Activated T-cell treated with anti-CD3 and anti-CD28 coated beads, Interleukin-2, amount 50 U/mL, for 24 hours (primary cell): ENCODE data around the gene TLCD2.
"Not testable (repeated sequence)": the region's sequence is repeated elsewhere in the genome, so short reads cannot be mapped to it uniquely, and the experiment has no call there.

Experiments
- DNase-seq: peaks from one replicate; pipeline ENCODE4 v3.0.0-alpha.2; 2020
- H3K27ac Mint-ChIP-seq: 2 replicates; pipeline ENCODE4 v1.8.0; 2020; ENCODE audit warnings: mild to moderate bottlenecking, mixed read lengths
- H3K27me3 Mint-ChIP-seq: 2 replicates; pipeline ENCODE4 v1.8.0; 2020; ENCODE audit warnings: mixed read lengths
- H3K36me3 Mint-ChIP-seq: 2 replicates; pipeline ENCODE4 v1.8.0; 2020; ENCODE audit warnings: low read depth, mixed read lengths
- H3K4me1 Mint-ChIP-seq: 2 replicates; pipeline ENCODE4 v1.8.0; 2020; ENCODE audit warnings: low read depth, mixed read lengths
- H3K4me3 Mint-ChIP-seq: 2 replicates; pipeline ENCODE4 v1.8.0; 2020; ENCODE audit warnings: mild to moderate bottlenecking, moderate library complexity, mixed read lengths
- H3K9me3 Mint-ChIP-seq: 2 replicates; pipeline ENCODE4 v1.8.0; 2020; ENCODE audit warnings: mixed read lengths

TLCD2 gene

DNA sequence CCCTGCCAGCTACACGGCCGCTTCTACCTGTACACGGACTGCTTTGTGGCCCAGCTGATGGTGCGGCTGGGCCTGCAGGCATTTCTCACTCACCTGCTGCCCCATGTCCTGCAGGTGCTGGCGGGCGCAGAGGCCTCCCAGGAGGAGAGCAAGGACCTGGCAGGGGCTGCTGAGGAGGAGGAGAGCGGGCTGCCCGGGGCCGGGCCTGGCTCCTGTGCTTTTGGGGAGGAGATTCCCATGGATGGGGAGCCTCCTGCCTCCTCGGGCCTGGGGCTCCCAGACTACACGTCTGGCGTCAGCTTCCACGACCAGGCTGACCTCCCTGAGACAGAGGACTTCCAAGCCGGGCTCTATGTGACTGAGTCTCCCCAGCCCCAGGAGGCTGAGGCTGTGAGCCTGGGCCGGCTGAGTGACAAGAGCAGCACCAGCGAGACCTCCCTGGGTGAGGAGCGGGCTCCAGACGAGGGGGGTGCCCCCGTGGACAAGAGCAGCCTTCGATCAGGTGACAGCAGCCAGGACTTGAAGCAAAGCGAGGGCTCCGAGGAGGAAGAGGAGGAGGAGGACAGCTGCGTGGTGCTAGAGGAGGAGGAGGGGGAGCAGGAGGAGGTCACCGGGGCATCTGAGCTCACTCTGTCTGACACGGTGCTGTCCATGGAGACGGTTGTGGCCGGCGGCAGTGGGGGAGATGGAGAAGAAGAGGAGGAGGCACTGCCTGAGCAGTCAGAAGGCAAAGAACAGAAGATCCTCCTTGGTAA is 17.9 kb upstream of the TLCD2 start:
- H3K36me3 Mint-ChIP-seq, result peaks cover 46% of the 10 kb centered on the region
- DNase-seq, result no peak
- H3K27ac Mint-ChIP-seq, result no peak overlapping the region
- no peak overlapping the region for H3K4me3 Mint-ChIP-seq
- peaks cover 39% of the 10 kb centered on the region for H3K4me1 Mint-ChIP-seq
- no peaks in the 10 kb centered on the region for H3K27me3 Mint-ChIP-seq
- H3K9me3 Mint-ChIP-seq, result no peaks in the 10 kb centered on the region

DNA sequence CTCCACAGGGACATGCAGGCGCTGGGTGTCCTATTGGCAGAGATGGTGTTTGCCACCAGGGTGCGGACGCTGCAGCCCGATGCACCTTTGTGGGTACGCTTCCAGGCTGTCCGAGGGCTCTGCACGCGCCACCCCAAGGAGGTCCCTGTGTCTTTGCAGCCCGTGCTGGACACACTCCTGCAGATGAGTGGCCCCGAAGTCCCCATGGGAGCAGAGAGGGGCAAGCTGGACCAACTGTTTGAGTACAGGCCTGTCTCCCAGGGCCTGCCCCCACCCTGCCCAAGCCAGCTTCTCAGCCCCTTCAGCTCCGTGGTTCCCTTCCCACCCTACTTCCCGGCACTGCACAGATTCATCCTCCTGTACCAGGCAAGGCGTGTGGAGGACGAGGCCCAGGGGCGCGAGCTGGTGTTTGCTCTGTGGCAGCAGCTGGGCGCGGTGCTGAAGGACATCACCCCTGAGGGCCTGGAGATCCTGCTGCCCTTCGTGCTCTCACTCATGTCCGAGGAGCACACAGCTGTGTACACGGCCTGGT is 17.1 kb upstream of the TLCD2 start:
- H3K27me3 Mint-ChIP-seq, result no peaks in the 10 kb centered on the region
- H3K9me3 Mint-ChIP-seq, result no peaks in the 10 kb centered on the region
- H3K36me3 Mint-ChIP-seq, result peaks cover 44% of the 10 kb centered on the region
- H3K27ac Mint-ChIP-seq, result no peak overlapping the region
- no peak overlapping the region for H3K4me3 Mint-ChIP-seq
- H3K4me1 Mint-ChIP-seq, result peaks cover 44% of the 10 kb centered on the region
- no peak for DNase-seq

DNA sequence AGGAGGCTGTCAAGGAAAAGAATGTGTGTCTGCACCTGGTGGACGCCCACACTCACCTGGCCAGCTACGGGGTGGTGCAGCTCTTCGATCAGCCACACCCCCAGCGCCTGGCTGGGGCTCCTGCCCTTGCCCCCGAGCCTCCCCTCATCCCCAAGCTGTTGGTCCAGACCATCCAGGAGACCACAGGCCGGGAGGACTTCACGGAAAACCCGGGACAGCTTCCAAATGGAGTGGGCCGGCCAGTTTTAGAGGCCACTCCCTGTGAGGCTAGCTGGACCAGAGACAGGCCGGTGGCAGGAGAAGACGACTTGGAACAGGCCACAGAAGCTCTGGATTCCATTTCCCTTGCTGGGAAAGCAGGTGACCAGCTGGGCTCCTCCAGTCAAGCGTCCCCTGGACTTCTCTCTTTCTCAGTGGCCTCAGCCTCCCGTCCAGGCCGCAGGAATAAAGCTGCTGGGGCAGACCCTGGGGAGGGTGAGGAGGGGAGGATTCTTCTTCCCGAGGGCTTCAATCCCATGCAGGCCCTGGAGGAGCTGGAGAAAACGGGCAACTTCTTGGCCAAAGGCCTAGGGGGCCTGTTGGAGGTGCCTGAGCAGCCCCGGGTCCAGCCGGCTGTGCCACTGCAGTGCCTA is 16.6 kb upstream of the TLCD2 start:
- H3K4me3 Mint-ChIP-seq, result no peak overlapping the region
- H3K27ac Mint-ChIP-seq, result no peak overlapping the region
- peaks cover 44% of the 10 kb centered on the region for H3K4me1 Mint-ChIP-seq
- no peak for DNase-seq
- no peaks in the 10 kb centered on the region for H3K9me3 Mint-ChIP-seq
- peaks cover 42% of the 10 kb centered on the region for H3K36me3 Mint-ChIP-seq
- H3K27me3 Mint-ChIP-seq, result no peaks in the 10 kb centered on the region

DNA sequence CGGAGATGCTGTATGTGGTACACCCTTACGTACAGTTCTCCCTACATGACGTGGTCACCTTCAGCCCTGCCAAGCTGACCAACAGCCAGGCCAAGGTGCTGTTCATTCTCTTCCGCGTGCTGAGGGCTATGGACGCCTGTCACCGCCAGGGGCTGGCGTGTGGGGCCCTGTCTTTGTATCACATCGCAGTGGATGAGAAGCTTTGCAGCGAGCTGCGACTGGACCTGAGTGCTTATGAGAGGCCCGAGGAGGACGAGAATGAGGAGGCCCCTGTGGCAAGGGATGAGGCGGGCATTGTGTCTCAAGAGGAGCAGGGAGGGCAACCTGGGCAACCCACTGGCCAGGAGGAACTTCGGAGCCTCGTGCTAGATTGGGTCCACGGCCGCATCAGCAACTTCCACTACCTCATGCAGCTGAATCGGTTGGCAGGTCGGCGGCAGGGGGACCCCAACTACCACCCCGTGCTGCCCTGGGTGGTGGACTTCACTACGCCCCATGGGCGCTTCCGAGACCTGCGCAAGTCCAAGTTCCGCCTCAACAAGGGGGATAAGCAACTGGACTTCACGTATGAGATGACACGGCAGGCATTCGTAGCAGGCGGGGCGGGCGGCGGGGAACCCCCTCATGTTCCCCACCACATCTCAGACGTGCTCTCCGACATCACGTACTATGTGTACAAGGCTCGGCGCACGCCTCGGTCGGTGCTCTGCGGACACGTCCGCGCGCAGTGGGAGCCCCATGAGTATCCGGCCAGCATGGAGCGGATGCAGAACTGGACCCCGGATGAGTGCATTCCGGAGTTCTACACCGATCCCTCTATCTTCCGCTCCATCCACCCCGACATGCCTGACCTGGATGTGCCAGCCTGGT is 15.7 kb upstream of the TLCD2 start:
- peak overlapping the region; percentile 80 for H3K27ac Mint-ChIP-seq
- H3K27me3 Mint-ChIP-seq, result no peaks in the 10 kb centered on the region

DNA sequence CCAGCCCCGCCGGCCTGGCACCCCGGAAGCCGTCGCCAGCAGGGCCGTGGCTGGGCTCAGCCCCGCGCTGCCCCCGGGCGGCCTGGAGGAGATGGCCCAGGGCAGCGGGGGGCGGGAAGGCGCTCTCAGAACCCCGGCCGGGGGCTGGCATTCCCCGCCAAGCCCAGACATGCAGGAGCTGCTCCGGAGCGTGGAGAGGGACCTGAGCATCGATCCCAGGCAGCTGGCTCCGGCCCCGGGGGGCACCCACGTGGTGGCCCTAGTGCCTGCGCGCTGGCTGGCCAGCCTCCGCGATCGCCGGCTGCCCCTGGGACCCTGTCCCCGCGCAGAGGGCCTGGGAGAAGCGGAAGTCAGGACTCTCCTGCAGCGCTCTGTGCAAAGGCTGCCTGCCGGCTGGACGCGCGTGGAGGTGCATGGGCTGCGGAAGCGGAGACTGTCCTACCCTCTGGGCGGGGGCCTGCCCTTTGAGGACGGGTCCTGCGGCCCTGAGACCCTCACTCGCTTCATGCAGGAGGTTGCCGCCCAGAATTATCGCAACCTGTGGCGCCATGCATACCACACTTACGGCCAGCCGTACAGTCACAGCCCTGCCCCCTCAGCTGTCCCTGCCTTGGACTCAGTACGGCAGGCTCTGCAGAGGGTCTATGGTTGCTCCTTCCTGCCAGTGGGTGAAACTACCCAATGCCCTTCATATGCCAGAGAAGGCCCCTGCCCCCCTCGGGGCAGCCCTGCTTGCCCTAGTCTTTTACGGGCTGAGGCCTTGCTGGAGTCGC is 14.9 kb upstream of the TLCD2 start:
- peak overlapping the region; percentile 77 for H3K4me3 Mint-ChIP-seq
- H3K27ac Mint-ChIP-seq, result peak overlapping the region; percentile 80

More for the DNA sequence above, 15.7 kb upstream of the TLCD2 start:
- DNase-seq, result no peak
- H3K9me3 Mint-ChIP-seq, result no peaks in the 10 kb centered on the region
- peaks cover 45% of the 10 kb centered on the region for H3K4me1 Mint-ChIP-seq
- H3K36me3 Mint-ChIP-seq, result peaks cover 37% of the 10 kb centered on the region
- H3K4me3 Mint-ChIP-seq, result peak overlapping the region; percentile 77

DNA sequence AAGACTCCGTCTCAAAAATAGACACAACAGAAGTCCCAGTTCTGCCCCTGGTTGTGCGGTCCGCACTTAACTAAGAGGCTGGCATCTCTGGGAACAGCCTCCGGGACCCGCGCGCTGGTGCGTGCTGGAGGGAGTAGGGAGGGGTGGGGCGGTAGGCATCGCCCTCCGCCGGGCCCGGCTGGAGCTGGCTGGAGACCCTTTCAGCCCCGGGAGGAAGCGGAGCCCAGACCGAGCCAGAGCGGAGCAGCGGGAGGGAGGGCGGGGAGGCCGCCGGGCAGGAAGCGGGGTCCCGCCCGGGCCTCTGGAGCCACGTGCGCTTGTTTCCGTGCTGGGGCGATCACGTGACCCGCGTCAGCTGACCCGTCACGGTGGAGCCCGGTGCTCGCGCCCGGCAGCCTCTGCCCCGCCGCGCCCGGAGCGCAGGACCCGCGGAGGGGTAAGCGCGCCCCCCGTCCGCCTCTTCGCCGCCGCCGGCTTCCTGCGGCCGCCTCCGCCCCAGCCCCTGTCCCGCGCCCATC is 14.2 kb upstream of the TLCD2 start, which contains the start of gene WDR81:
Gene WDR81 (plus strand): TSS at position 354 of the 518 bp plus-strand sequence. CDS start 256 bp downstream, outside the sequence.
- Mint-ChIP-seq H3K9me3 (no peaks in the 10 kb centered on the region), H3K4me1 (peaks cover 42% of the 10 kb centered on the region), H3K36me3 (peaks cover 27% of the 10 kb centered on the region), H3K27ac (peak within 1 kb of the TSS; percentile 88), H3K4me3 (peak within 1 kb of the TSS; percentile 77), H3K27me3 (no peaks in the 10 kb centered on the region)
- DNase-seq, result peak; percentile 90

More for the DNA sequence above, 14.9 kb upstream of the TLCD2 start:
- H3K27me3 Mint-ChIP-seq, result no peaks in the 10 kb centered on the region
- no peaks in the 10 kb centered on the region for H3K9me3 Mint-ChIP-seq
- peaks cover 34% of the 10 kb centered on the region for H3K36me3 Mint-ChIP-seq
- peaks cover 48% of the 10 kb centered on the region for H3K4me1 Mint-ChIP-seq
- no peak for DNase-seq

DNA sequence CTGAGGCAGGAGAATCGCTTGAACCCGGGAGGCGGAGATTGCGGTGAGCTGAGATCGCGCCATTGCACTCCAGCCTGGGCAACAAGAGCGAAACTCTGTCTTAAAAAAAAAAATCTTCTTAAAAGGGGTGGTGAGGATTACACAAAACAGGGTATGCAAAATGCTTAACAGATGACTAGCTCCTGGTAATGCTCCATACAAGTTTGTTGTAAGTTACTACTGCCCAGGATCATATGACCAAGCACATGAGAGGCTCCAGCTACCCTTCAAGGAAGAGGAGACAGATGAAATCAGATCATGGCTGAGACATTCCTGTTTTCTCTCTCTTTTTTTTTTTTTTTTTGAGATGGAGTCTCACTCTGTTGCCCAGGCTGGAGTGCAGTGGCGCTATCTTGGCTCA is 11.8 kb upstream of the TLCD2 start:
- DNase-seq, H3K4me3 Mint-ChIP-seq, H3K36me3 Mint-ChIP-seq, H3K27ac Mint-ChIP-seq, H3K9me3 Mint-ChIP-seq, H3K27me3 Mint-ChIP-seq: not testable (repeated sequence)
- peaks cover 41% of the 10 kb centered on the region for H3K4me1 Mint-ChIP-seq

DNA sequence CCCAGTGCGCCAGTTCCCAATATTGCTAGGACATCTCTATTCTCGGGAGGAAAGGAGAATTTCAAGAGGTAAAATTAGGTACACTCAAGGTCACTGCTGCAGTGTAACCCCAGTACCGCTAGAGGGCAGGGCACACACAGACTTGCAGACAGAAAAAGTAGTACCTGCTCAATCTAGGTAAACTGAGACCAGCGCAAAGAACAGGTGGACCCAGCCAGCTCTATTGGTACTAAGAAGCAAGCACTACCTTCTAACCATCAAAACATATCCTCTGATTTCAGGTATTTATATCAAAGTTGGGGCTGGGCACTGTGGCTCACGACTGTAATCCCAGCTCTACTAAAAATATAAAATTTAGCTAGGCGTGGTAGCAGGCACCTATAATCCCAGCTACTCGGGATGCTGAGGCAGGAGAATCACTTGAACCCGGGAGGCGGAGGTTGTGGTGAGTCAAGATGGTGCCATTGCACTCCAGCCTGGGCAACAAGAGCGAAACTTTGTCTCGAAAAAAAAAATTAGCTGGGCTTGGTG is 10.7 kb upstream of the TLCD2 start:
- Mint-ChIP-seq H3K9me3 (no peaks in the 10 kb centered on the region), H3K27me3 (no peaks in the 10 kb centered on the region), H3K27ac (peak overlapping the region; percentile 72), H3K4me3 (no peak overlapping the region), H3K4me1 (peaks cover 41% of the 10 kb centered on the region), H3K36me3 (peaks cover 10% of the 10 kb centered on the region)
- DNase-seq, result peak; percentile 80

DNA sequence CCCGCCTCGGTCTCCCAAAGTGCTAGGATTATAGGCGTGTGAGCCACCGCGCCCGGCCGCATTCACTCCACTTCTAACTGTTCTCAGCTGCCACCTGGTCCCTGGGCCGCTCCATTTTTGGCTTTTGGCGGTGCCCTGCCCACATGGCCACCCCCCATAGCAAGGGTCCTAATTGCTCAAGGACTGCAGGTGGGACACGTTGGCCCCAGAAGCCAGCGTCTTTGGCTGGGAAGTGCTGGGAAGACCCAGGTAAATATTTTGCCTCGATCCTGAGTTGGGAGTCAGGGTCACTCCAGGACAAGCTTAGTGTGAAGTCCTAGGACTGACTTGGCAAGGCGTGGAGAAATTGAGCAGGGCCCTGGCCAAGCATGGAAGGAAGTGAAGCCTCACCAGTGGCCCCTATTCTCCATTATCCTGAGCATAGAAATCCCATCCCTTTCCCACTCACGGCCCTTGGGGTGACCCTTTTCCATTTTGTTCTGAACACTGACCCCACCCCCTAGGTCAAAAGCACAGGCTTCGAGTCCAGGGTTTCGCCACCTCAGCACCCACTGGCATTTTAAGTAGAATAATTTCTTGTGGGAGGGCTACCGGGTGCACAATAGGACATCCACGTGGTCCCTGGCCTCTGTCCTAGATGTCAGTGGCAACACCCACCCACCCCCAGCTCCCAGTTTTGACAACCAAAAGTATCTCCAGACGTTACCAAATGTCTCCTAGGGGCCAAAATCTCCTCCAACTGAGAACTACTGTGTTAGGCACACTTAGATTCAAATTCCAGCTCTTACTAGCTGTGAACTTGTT is 8.4 kb upstream of the TLCD2 start:
- H3K27me3 Mint-ChIP-seq, result peaks cover 5% of the 10 kb centered on the region
- peak overlapping the region; percentile 92 for H3K4me3 Mint-ChIP-seq
- H3K27ac Mint-ChIP-seq, result peak overlapping the region; percentile 100
- H3K36me3 Mint-ChIP-seq, result peaks cover 6% of the 10 kb centered on the region
- H3K9me3 Mint-ChIP-seq, result no peaks in the 10 kb centered on the region
- no peak for DNase-seq
- peaks cover 35% of the 10 kb centered on the region for H3K4me1 Mint-ChIP-seq

DNA sequence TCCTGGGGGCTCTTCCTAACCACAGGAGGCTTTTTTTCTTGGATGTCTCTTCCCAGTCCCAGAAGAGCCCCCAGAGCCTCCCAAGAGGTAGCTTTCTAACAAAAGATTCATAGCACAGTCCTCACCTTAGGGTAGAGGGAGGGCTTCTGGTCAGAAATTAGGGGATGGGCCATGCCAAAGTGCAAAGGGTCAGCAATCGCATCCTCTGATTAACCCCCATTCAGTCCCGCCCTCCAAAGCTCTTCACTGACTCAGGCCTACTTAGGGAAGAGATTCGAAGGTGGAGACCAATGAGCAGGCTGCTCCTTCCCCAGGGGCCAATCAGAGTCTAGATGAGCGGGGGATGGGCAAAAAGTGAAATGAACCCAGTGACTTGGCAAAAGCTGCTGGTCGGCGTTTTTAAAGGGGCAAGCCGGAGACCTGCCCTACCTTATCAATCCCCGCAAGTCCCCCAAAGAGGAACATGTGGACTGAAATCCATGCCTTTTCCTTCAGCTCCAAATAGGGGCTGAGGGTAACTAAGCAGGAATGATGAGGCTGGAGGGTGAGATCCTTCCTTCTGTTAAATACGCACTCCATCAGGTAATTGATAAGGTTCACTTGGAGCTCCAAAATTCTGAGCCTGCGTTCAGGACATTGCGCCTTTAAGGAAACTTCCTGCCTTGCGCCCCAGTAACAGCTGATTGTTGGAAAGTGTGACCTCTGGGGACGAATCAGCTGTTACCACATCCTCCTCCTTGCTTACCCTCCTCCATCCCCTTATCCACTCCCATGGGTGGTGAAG is 6.9 kb upstream of the TLCD2 start:
- no peaks in the 10 kb centered on the region for H3K9me3 Mint-ChIP-seq
- DNase-seq, result peak; percentile 82
- peaks cover 9% of the 10 kb centered on the region for H3K36me3 Mint-ChIP-seq
- H3K27me3 Mint-ChIP-seq, result peaks cover 5% of the 10 kb centered on the region
- H3K4me3 Mint-ChIP-seq, result peak overlapping the region; percentile 92
- peaks cover 28% of the 10 kb centered on the region for H3K4me1 Mint-ChIP-seq
- H3K27ac Mint-ChIP-seq, result peak overlapping the region; percentile 100

DNA sequence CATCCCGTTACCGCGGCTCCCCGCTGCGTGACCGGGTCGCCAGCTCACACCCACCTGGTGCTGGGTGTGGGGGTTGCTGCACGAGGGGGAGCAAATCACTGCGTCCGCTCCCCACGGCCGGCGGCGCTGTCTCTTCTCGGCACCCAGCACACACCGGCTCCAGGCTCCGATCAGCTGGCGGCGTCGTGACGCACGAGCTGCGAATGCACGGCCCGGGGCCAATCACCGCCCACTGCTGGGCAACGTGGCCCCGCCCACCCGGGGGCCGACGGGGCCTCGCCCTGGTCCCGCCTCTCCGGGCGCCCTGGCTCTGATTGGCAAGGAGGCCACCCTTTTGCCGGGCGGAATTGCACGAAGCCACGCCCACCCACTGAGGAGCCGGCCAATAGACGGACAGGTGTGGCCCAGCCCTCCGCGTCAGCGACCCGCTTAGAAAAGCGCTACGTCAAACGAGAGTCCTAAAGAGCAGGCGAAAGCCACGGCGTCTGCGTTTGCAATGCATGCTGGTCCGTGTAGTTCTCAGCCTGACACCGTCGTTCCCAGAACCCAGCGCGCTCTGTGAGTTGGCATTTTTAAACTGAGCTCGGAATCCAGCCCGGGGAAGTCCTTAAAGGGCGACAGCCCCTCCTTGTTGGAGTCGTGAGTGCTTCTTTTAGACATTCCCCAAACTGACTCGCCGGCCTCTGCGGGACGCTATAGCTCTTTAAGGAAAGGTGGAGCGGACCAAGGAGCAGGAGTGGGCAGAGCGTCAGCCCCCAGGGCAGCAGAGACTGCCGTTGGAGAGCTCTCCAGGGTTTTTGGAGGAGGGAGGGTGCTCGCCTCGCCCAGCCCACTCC is 6.1 kb upstream of the TLCD2 start:
- Mint-ChIP-seq H3K36me3 (peaks cover 11% of the 10 kb centered on the region), H3K27ac (peak overlapping the region; percentile 100), H3K4me3 (peak overlapping the region; percentile 92), H3K27me3 (peaks cover 5% of the 10 kb centered on the region), H3K9me3 (no peaks in the 10 kb centered on the region), H3K4me1 (peaks cover 28% of the 10 kb centered on the region)
- peak; percentile 100 for DNase-seq

DNA sequence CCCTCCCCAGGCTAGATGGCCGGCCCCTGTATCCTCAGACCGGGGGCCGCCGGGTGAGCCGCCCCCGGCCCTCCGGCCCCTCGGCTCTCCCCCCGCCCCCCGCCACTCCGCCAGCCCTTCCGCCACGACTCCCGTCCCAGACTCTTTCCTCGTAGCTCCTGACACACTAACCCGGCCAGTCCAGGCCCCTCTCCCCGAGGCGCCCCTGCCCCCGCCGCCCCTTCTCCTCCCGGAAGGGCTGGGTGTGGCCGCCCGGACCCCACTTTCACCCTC is 5.6 kb upstream of the TLCD2 start:
- Mint-ChIP-seq H3K4me1 (peaks cover 31% of the 10 kb centered on the region), H3K4me3 (peak overlapping the region; percentile 92), H3K27ac (peak overlapping the region; percentile 89), H3K9me3 (no peaks in the 10 kb centered on the region), H3K36me3 (peaks cover 11% of the 10 kb centered on the region), H3K27me3 (peaks cover 7% of the 10 kb centered on the region)
- DNase-seq, result no peak
